Activated T-helper 1 cell treated with anti-CD3 and anti-CD28 coated beads, Interleukin-12 subunit alpha, Interleukin-12 subunit beta, Interleukin-2, Interleukin-4 antibody, amounts not matched to agents 30 ng/mL and 10 ng/mL and 1 ng/mL, durations not matched to agents 14 hours and 24 hours and 36 hours (primary cell): ENCODE measurements around the gene SLC6A18. TPM values are rescaled to one million over a fixed set of nuclear protein-coding genes. Genes with fewer than 3 reads are reported as not detected.
"Not testable (repeated sequence)": the region's sequence is repeated elsewhere in the genome, so short reads cannot be mapped to it uniquely, and the experiment has no call there.

Experiments used
- DNase-seq: peaks from one replicate; pipeline ENCODE4 v3.0.0; 2021; ENCODE audit warnings: low spot score
- H3K27ac Mint-ChIP-seq: one replicate; pipeline ENCODE4 v1.8.0; 2021; ENCODE audit warnings: mild to moderate bottlenecking, mixed read lengths
- H3K27me3 Mint-ChIP-seq: one replicate; pipeline ENCODE4 v1.8.0; 2022; ENCODE audit warnings: mild to moderate bottlenecking, moderate library complexity, mixed read lengths; ENCODE audit not compliant: insufficient read depth
- H3K36me3 Mint-ChIP-seq: one replicate; pipeline ENCODE4 v1.8.0; 2021; ENCODE audit warnings: low read depth, mixed read lengths
- H3K4me1 Mint-ChIP-seq: one replicate; pipeline ENCODE4 v1.8.0; 2021; ENCODE audit warnings: low read depth, mixed read lengths
- H3K4me3 Mint-ChIP-seq: one replicate; pipeline ENCODE4 v1.8.0; 2021; ENCODE audit warnings: mild to moderate bottlenecking, moderate library complexity, mixed read lengths
- H3K9me3 Mint-ChIP-seq: one replicate; pipeline ENCODE4 v1.8.0; 2021; ENCODE audit warnings: mixed read lengths
- intact Hi-C: fragments of 100-400 bp; cut with micrococcal nuclease; formaldehyde crosslinking; loops from one replicate; pipeline ENCODE4 v1.15.1; 2024
- total RNA-seq: library from RNA; stranded (reverse); gene quantifications from 2 replicates; pipeline ENCODE4 v1.2.3, GENCODE V29; 2022

SLC6A18 gene
- total RNA-seq, 1 donor from 2014 or later, result not detected

DNA sequence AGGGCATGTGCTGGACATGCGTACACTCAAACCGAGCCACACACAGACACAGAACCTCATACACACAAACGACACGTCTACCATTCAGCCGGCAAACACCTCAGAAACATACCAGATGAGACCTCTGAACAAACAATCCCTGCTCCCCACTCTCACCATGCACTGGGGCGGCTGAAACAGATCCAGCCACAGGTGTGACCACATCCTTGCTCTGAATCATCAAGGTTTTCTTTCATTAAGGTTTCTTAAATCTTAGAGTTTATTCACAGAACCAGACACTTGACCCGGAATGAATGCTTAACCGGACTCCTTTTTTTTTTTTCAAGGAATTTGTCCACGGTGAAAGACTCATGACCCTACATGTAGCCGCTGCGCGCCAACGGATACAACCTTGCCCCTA, 43.5 kb downstream of the SLC6A18 start:
- intact Hi-C loops, result no loop called here
- peak; percentile 14 for DNase-seq
- H3K4me1 Mint-ChIP-seq, result peaks cover 10% of the 10 kb centered on the region
- H3K36me3 Mint-ChIP-seq, result no peaks in the 10 kb centered on the region
- H3K27ac Mint-ChIP-seq, result no peak overlapping the region
- H3K9me3 Mint-ChIP-seq, result no peaks in the 10 kb centered on the region
- no peaks in the 10 kb centered on the region for H3K27me3 Mint-ChIP-seq
- no peak overlapping the region for H3K4me3 Mint-ChIP-seq

DNA sequence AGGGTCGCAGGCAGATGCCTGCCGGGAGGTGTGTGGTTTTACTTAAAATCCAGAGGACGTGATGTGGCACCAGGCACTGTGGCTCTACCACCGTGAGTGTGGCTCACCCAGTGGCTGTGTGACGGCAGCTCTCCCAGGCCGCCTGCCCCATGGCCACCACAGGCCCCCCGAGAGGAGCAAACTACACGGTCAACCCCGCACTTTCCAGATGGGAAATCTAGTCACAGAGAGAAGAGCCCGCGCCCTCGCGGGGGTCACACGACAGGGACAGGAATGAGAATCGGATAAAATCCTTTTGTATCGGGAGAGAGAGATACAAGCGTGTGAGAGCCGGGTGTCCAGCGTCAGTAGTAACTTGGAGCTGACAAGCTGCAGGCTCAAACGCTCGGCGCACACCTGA, 45.2 kb downstream of the SLC6A18 start:
- Mint-ChIP-seq H3K4me1 (peaks cover 10% of the 10 kb centered on the region), H3K36me3 (no peaks in the 10 kb centered on the region), H3K27me3 (no peaks in the 10 kb centered on the region), H3K27ac (no peak overlapping the region), H3K9me3 (no peaks in the 10 kb centered on the region), H3K4me3 (no peak overlapping the region)
- no peak for DNase-seq
- intact Hi-C loops, result no loop called here

DNA sequence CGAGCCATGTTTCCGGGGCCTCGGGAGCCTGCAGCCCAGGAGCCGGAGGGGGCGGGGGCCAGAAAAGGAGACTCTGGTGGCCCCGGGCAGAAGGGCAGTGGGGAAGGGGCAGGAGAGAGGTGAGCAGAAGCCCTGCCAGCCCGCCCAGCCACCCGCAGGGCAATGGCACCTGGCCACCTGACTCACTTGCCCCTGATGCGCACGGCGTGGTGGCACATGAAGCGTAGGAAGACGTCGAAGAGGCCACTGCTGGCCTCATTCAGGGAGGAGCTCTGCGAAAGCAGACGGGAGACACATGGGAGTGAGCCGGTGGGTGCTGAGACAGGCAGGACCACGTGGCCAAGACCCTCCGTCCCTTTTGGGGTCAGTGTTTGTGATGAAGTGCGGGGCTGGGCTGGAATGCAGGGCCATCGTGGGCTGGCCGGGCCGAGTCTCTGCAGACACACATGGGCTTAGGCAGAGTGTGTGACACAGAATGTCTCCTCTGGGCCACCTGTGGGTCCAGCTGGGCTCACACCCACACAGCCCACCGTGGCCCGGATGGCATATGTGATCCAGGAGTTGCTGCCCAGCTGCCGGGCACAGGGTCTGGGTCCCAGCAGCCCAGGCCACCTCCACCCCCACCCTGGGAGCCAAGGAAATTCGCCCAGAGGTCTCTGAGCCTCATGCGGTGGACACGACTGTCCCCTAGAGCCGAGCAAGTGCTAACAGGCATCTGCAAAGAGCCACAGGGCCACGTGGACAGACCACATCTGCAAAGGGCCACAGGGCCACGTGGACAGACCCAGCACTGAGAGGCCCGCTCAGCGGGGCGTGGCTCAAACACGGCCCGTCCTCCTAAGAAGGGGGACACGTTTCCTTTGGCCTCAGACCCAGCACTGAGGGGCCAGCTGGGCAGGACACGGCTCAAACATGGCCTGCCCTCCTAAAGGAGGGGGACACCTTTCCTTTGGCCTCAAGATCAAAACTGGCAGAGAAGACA, 46.0 kb downstream of the SLC6A18 start:
- intact Hi-C loops, result no loop called here
- Mint-ChIP-seq H3K27me3 (no peaks in the 10 kb centered on the region), H3K4me3 (no peak overlapping the region), H3K27ac (no peak overlapping the region), H3K36me3 (no peaks in the 10 kb centered on the region), H3K4me1 (peaks cover 10% of the 10 kb centered on the region), H3K9me3 (no peaks in the 10 kb centered on the region)
- DNase-seq, result no peak

DNA sequence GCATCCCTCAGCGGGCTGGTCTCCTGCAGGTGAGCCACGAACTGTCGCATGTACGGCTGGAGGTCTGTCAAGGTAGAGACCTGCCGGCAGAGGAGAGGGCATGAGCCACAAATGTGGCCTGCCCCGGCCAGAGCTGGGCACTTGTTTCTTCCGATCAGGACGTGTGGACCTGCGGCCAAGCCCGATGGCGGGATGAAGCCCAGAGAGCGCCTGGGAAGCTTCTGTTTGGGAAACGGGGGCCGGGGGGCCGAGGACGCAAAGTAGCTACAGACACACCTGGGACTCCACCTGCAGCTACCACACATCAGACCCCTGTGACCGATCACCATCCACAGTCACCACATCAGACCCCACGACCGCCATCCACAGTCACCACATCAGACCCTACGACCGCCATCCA, 47.0 kb downstream of the SLC6A18 start:
- Mint-ChIP-seq H3K9me3 (no peaks in the 10 kb centered on the region), H3K36me3 (peaks cover 4% of the 10 kb centered on the region), H3K4me1 (peaks cover 10% of the 10 kb centered on the region), H3K4me3 (no peak overlapping the region), H3K27me3 (no peaks in the 10 kb centered on the region), H3K27ac (no peak overlapping the region)
- intact Hi-C loops, result no loop called here
- DNase-seq, result no peak

DNA sequence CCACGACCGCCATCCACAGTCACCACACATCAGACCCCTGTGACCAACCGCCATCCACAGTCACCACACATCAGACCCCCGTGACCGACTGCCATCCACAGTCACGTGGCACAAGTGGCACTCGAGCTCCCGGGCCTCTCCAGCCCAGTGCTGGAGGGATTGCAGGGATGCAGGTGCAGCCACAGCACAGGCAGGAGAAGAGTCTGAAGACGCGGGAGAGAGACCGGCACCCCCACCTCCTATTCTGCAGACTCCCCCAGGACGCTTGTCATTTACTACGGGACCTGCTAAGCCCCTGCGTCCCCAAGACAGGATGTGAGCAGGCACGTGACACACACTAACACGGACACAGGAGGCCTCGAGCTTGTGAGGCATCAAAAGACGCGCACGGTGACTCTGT, 48.6 kb downstream of the SLC6A18 start:
- intact Hi-C loops, result no loop called here
- Mint-ChIP-seq H3K27me3 (no peaks in the 10 kb centered on the region), H3K4me3 (no peak overlapping the region), H3K36me3 (peaks cover 8% of the 10 kb centered on the region), H3K27ac (no peak overlapping the region), H3K9me3 (no peaks in the 10 kb centered on the region), H3K4me1 (peaks cover 4% of the 10 kb centered on the region)
- DNase-seq, result no peak

DNA sequence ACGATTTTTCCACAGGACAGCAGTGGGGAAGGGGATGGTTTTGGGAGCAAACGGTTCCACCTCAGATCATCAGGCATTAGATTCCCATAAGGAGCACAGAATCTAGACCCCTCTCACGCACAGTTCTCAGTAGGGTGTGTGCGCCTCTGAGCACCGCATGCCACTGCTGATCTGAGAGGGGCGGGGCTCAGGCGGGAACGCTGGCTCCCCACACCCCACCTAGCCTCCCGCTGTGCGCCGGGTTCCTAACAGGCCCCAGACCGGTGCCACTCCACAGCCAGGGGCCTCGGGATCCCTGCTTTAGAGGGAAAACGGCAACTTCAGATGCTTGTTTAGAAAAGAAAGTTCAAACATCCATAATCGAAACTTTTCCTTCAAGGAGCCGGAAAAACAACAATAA, 49.3 kb downstream of the SLC6A18 start:
- DNase-seq, result no peak
- H3K4me3 Mint-ChIP-seq, result no peak overlapping the region
- H3K36me3 Mint-ChIP-seq, result peaks cover 8% of the 10 kb centered on the region
- H3K27me3 Mint-ChIP-seq, result no peaks in the 10 kb centered on the region
- H3K4me1 Mint-ChIP-seq, result no peaks in the 10 kb centered on the region
- no peaks in the 10 kb centered on the region for H3K9me3 Mint-ChIP-seq
- intact Hi-C loops, result no loop called here
- no peak overlapping the region for H3K27ac Mint-ChIP-seq

DNA sequence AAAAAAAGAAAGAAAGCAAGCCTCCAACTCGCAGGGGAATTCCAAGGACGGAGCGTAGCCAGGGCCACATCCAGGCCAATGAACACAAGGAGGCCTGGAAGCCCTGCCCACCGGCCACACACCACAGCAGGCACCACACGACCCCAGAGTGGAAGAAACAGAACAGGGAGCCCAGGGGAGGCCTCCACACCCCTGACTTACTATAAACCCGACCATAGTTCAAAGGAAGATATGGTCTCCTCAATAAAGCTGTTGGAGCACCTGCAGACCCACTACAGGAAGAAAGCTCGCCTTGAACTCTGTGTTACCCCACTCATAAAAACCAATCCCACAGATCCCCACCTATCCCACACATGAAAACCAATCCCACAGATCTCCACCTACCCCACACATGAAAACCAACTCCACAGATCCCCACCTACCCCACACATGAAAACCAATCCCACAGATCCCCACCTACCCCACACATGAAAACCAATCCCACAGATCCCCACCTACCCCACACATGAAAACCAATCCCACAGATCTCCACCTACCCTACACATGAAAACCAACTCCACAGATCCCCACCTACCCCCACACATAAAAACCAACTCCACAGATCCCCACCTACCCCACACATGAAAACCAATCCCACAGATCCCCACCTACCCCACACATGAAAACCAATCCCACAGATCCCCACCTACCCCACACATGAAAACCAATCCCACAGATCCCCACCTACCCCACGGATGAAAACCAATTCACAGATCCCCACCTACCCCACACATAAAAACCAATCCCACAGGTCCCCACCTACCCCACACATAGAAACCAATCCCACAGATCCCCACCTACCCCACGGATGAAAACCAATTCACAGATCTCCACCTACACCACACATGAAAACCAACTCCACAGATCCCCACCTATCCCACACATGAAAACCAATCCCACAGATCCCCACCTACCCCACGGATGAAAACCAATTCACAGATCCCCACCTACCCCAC, 50.5 kb downstream of the SLC6A18 start:
- H3K9me3 Mint-ChIP-seq, H3K27me3 Mint-ChIP-seq, intact Hi-C loops, H3K4me1 Mint-ChIP-seq, H3K27ac Mint-ChIP-seq, H3K36me3 Mint-ChIP-seq, H3K4me3 Mint-ChIP-seq, DNase-seq: not testable (repeated sequence)

GRCh38 chr5:1276930-1277329, 51.7 kb downstream of the SLC6A18 start:
- no peak overlapping the region for H3K27ac Mint-ChIP-seq
- H3K9me3 Mint-ChIP-seq, result no peaks in the 10 kb centered on the region
- DNase-seq, result no peak
- intact Hi-C loops, result no loop called here
- no peaks in the 10 kb centered on the region for H3K4me1 Mint-ChIP-seq
- H3K36me3 Mint-ChIP-seq, result peaks cover 8% of the 10 kb centered on the region
- H3K4me3 Mint-ChIP-seq, result no peak overlapping the region
- no peaks in the 10 kb centered on the region for H3K27me3 Mint-ChIP-seq

DNA sequence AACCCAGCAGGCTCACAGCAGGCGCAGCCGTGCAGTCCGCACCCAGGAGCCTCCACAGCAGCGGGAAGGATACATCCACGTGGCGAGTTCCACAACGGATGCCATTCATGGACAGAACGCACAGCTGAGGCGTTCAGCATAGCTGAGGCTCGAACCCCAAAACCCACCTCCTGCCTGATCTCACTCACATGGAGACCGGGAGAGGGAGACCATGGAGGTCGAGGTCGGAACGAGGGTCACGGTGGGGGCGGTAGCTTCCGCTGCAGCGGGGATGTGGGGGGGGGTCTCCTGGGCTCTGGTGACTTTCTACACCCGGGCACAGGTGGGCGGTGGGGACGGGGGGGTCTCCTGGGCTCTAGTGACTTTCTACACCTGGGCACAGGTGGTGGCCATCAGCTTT, 52.1 kb downstream of the SLC6A18 start:
- Mint-ChIP-seq H3K27me3 (no peaks in the 10 kb centered on the region), H3K9me3 (no peaks in the 10 kb centered on the region), H3K36me3 (peaks cover 8% of the 10 kb centered on the region), H3K27ac (no peak overlapping the region), H3K4me1 (no peaks in the 10 kb centered on the region), H3K4me3 (no peak overlapping the region)
- intact Hi-C loops, result no loop called here
- DNase-seq, result no peak

- Mint-ChIP-seq H3K9me3 (no peaks in the 10 kb centered on the region), H3K27ac (no peak overlapping the region), H3K4me1 (no peaks in the 10 kb centered on the region), H3K4me3 (no peak overlapping the region), H3K27me3 (no peaks in the 10 kb centered on the region), H3K36me3 (peaks cover 8% of the 10 kb centered on the region)
- intact Hi-C loops, result no loop called here
- no peak for DNase-seq
Observed at GRCh38 chr5:1277781-1278180, 52.6 kb downstream of the SLC6A18 start.

GRCh38 chr5:1278216-1278615, 53.0 kb downstream of the SLC6A18 start:
- intact Hi-C loops, result no loop called here
- DNase-seq, result no peak
- Mint-ChIP-seq H3K4me3 (no peak overlapping the region), H3K9me3 (no peaks in the 10 kb centered on the region), H3K27ac (no peak overlapping the region), H3K4me1 (no peaks in the 10 kb centered on the region), H3K27me3 (no peaks in the 10 kb centered on the region), H3K36me3 (peaks cover 8% of the 10 kb centered on the region)

DNA sequence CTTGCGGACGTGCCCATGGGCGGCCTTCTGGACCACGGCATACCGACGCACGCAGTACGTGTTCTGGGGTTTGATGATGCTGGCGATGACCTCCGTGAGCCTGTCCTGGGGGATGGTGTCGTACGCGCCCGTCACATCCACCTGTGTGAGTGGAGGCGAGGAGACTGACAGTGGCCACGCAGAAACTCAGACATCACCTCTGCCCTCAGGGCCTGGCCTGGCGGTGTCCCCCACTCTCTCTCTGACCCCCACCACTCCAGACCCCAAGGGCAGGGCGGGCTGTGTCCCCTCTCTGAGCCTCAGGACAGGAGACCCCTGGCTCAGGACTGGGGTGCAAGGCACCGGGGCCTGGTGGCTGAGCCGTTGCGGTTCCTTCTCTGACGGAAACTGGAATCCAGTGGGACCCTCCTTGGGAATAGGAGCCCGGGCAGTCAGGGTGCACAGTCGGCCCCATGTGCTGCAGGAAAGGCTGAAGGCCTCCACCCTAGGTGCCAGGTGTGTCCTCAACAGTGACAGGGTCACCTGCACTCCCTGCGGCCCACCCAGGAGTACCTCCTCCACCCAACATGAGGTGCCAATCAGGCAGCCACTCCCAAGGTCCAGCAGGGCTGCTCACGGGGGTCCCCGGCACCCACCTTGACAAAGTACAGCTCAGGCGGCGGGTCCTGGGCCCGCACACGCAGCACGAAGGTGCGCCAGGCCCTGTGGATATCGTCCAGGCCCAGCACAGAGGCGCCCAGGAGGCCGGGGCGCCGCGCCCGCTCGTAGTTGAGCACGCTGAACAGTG, 53.7 kb downstream of the SLC6A18 start:
- Mint-ChIP-seq H3K27me3 (no peaks in the 10 kb centered on the region), H3K27ac (no peak overlapping the region), H3K9me3 (no peaks in the 10 kb centered on the region), H3K4me3 (no peak overlapping the region), H3K4me1 (no peaks in the 10 kb centered on the region), H3K36me3 (peaks cover 8% of the 10 kb centered on the region)
- intact Hi-C loops, result no loop called here
- DNase-seq, result no peak
